Astrocyte of the cerebellum (primary cell): ENCODE measurements around the gene IGFBP2.

Source experiments
- DNase-seq: peaks from one replicate; pipeline ENCODE4 v3.0.0-alpha.2; 2011; ENCODE audit warnings: low read depth
- H3K4me3 ChIP-seq: 2 replicates; pipeline ENCODE4 v1.5.1; 2011; ENCODE audit warnings: mild to moderate bottlenecking, low read depth, low read length, moderate library complexity
- in situ Hi-C: cut with HindIII; loops from 2 replicates; pipeline ENCODE4 v1.10.0; 2017; ENCODE audit warnings: low sequenced_read_pairs
- TF ChIP-seq, protein P1 (sequence below): IDR thresholded peaks from 2 replicates; pipeline ENCODE4 v1.5.1; 2012; ENCODE audit warnings: low read length, low read depth, moderate library complexity, mild to moderate bottlenecking; ENCODE audit errors: missing control alignments

Gene IGFBP2

DNA sequence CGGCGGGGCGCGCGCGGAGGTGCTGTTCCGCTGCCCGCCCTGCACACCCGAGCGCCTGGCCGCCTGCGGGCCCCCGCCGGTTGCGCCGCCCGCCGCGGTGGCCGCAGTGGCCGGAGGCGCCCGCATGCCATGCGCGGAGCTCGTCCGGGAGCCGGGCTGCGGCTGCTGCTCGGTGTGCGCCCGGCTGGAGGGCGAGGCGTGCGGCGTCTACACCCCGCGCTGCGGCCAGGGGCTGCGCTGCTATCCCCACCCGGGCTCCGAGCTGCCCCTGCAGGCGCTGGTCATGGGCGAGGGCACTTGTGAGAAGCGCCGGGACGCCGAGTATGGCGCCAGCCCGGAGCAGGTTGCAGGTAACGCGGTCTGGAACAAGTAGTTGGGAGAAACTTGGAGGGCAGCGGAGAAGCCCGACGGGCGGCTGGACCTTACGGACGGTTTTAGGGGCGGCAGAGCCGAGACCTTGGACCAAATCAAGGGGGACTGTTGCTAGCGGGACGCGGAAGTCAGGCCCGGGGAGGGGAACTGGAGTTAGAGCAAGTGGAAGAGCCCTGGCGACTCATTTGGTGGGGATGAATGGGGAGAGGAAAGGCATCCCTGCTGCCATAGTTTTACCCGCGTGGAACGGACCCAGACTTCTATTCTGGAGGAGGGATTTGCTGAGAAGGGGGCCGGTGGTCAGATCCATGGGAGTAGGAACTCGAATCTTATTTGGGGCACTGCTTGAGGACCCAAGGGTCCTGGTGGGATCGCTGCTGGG is 573 bp downstream of the IGFBP2 start:
- DNase-seq, result no peak
- TF ChIP-seq, protein P1, sequence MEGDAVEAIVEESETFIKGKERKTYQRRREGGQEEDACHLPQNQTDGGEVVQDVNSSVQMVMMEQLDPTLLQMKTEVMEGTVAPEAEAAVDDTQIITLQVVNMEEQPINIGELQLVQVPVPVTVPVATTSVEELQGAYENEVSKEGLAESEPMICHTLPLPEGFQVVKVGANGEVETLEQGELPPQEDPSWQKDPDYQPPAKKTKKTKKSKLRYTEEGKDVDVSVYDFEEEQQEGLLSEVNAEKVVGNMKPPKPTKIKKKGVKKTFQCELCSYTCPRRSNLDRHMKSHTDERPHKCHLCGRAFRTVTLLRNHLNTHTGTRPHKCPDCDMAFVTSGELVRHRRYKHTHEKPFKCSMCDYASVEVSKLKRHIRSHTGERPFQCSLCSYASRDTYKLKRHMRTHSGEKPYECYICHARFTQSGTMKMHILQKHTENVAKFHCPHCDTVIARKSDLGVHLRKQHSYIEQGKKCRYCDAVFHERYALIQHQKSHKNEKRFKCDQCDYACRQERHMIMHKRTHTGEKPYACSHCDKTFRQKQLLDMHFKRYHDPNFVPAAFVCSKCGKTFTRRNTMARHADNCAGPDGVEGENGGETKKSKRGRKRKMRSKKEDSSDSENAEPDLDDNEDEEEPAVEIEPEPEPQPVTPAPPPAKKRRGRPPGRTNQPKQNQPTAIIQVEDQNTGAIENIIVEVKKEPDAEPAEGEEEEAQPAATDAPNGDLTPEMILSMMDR, result no peak
- H3K4me3 ChIP-seq, result peak overlapping the region; percentile 55
- in situ Hi-C loops, result no loop called here

DNA sequence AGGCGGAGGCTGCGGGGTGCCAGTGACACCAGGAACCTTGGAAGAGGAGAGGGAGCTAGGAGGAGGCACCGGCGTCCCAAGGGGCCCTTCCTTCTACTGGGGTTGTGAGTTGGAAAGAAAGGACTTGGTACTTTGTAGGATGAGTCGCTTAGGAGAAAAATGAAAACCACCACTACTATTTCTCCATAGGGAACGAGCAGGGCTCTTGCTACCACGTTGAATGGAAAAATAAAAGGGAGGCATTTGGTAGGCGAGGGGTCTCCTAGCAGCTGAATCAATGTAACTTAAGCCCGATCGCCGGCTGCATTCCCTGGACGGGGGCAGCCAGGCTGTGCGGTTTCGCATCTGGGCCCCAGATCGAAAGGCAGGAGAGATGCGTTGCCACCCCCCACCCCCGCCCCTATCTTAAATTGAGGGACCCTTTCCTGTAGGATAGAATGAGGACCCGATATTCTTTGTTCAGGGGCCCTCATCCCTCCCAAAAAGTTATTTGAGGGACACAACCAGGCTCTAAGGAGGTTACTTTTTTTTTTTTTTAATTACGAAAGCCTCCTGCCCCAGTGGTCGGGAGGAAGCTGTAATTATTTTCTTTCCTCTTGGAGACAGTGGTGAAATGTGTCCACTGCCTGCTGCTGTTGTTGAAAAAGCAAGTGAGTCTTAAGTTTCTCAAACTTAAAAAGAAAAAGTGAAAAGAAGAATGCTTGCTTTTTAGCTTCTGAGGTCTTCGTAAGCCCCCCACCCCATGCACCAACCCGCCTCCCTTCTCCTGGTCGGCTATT is 1.3 kb downstream of the IGFBP2 start:
- TF ChIP-seq, protein P1, result no peak
- H3K4me3 ChIP-seq, result peak overlapping the region; percentile 55
- in situ Hi-C loops, result no loop called here
- no peak for DNase-seq

DNA sequence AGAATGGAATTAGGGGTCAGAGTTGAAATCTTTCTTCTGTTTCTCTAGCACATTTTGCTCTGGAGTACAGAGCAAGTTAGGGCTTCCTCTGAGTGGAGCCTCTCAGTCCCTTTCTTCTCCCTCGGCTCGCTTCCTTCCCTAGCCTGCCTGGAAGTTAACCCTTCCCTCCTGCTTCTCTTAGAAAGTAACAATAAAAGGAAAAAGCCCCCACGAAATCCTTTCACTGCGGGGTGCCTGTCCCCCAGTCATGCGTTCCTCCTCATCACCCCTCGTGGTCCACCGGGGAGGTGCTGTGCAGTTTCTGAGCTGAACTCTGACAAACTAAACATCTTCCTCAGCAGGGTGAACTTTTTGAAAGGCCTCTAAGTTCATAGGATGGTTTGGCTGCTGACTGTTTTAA is 2.0 kb downstream of the IGFBP2 start:
- TF ChIP-seq, protein P1, result no peak
- DNase-seq, result no peak
- in situ Hi-C loops, result no loop called here
- H3K4me3 ChIP-seq, result peak overlapping the region; percentile 55

DNA sequence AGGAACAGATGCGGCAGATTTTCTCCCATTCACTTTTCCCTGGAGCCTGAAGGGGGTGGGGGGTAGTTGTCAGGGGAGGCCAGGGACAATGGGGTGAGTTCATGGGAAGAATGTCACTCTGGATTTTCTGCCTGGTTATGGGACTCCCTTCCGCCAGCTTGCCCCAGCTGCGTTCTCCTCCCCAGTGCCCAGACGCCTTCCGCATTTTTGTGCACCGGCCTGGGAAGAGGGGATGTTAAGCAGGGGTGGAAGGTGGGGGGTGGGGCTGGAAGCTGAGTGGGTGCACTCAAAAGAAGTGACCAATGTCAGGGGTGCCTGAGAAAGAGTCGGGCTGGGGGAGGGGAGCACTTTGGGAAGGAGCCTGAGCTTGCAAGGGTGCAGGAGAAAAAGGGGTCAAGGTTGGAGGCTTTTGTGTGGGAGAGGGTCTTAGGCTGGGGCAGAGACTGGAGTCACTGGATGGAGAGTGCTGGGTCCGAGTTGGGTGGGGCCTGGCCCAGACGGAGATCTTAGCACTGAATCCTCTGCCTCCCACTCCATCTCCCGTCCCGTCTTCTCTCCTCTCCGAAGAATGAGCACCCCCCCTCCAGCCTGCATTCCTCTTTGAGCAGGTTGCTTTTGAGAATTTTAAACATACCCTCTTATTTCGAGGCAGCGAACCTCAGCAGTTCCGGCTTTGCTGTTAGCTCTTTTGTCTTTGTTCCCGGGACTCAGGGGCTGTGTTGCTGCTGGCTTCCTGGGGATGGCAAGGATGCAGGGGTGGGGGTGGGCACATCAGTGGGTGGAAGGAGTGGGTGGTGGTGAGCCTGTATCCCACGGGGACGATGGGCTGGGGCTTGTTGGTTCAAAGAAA is 2.7 kb downstream of the IGFBP2 start:
- in situ Hi-C loops, result no loop called here
- H3K4me3 ChIP-seq, result peak overlapping the region; percentile 55
- TF ChIP-seq, protein P1, result no peak
- no peak for DNase-seq

DNA sequence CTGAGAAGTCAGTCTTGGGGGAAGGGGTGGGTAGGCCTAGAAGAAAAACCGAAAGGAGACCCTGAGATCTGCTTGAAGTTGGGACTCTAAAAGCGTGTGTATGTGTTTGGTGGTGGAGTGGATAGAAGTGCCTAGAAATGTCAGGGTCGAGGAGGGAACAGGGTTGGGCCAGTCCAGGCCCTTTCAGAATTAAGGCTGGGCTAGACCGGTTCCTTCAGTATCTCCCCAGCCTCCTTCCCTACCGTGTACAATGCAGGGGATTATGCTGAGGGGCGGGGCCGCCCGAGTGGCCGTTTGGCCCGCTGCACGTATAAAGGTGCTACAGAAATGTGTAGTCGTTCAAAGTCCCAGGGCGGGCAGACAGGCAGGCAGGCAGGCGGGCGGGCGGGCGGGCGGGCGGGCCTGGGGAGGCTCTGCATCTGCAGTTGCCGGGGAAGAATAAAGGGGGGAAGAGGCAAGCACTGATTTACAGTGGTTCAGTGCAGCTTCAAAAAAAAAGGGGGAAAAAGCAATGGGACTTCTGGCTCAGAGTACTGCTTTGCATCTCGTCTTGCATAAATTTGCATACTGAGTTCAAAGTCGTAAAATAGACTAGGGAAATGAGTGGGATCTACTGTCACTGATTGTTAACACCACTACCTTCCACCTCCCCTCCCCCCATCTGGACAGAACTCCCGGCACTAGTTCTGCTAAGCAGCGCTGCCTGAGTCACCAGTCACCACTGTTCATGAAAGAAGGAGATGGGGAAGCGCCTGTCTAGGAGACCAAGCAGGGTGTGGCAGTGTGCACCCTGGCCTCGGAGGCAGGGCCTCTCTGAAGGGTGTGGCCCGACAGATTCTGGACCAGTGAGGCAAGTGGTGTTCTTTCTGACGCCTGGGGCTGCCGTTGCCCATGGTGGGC is 3.6 kb downstream of the IGFBP2 start:
- DNase-seq, result no peak
- in situ Hi-C loops, result no loop called here

More for the DNA sequence above, 3.6 kb downstream of the IGFBP2 start:
- H3K4me3 ChIP-seq, result peak overlapping the region; percentile 55
- TF ChIP-seq, protein P1, result no peak
